HepG2 (cell line): ENCODE data around the gene GRIK5. TPM values are rescaled to one million over a fixed set of nuclear protein-coding genes. Genes with fewer than 3 reads are reported as not detected.

Experiments
- AGO2 ChIP-seq: fragments of 200-400 bp; formaldehyde crosslinking; optimal IDR thresholded peaks from 2 replicates; pipeline ENCODE3; 2017; ENCODE audit warnings: mild to moderate bottlenecking, low read depth, low read length, moderate library complexity
- BRD4 ChIP-seq: sonication (generic); formaldehyde crosslinking; IDR thresholded peaks from 2 replicates; pipeline ENCODE4 v1.4.0; 2020; ENCODE audit warnings: missing genetic modification reagents
- CBFB ChIP-seq: sonication (generic); formaldehyde crosslinking; IDR thresholded peaks from 2 replicates; pipeline ENCODE4 v1.4.0; 2020; ENCODE audit warnings: missing genetic modification reagents
- ESRRA ChIP-seq: sonication (generic); formaldehyde crosslinking; IDR thresholded peaks from 2 replicates; pipeline ENCODE4 v1.5.1; 2020; ENCODE audit warnings: mild to moderate bottlenecking, low read depth, missing genetic modification reagents
- HNRNPUL1 ChIP-seq: fragments of 200-400 bp; formaldehyde crosslinking; IDR thresholded peaks from 2 replicates; pipeline ENCODE4 v1.6.1; 2017; ENCODE audit warnings: low read depth, mild to moderate bottlenecking, low read length, moderate library complexity
- HOXA5 ChIP-seq: sonication (generic); formaldehyde crosslinking; IDR thresholded peaks from 2 replicates; pipeline ENCODE4 v1.4.0; 2020; ENCODE audit warnings: missing genetic modification reagents
- KDM6A ChIP-seq: IDR thresholded peaks from 2 replicates; pipeline ENCODE4 v1.6.1; 2016; ENCODE audit warnings: low read depth
- NFIC ChIP-seq: IDR thresholded peaks from 2 replicates; pipeline ENCODE4 v1.6.1; 2012; ENCODE audit warnings: mild to moderate bottlenecking, low read length, inconsistent platforms
- NR2F1 ChIP-seq, 2 experiments: fragments of 450-650 bp in 1 of 2; formaldehyde crosslinking in 1 of 2; IDR thresholded peaks; 2 replicates each; pipeline versions ENCODE4 v1.5.0 to v1.6.1; 2016 to 2020; ENCODE audit warnings: mild to moderate bottlenecking in 1 of 2, missing compliant biosample characterization in 1 of 2, missing genetic modification reagents in 1 of 2, moderate library complexity in 1 of 2
- POLR2G ChIP-seq: fragments of 200-400 bp; formaldehyde crosslinking; IDR thresholded peaks from 2 replicates; pipeline ENCODE4 v1.6.1; 2018; ENCODE audit warnings: mild to moderate bottlenecking, low read depth, low read length, moderate library complexity
- PRMT3 ChIP-seq: sonication (generic); formaldehyde crosslinking; IDR thresholded peaks from 2 replicates; pipeline ENCODE4 v1.8.1; 2022; ENCODE audit warnings: low read depth, mild to moderate bottlenecking, moderate library complexity, missing genetic modification reagents, borderline replicate concordance
- RBAK ChIP-seq: sonication (generic); formaldehyde crosslinking; IDR thresholded peaks from 2 replicates; pipeline ENCODE4 v1.5.1; 2020; ENCODE audit warnings: mild to moderate bottlenecking, missing genetic modification reagents
- REXO4 ChIP-seq: sonication (generic); formaldehyde crosslinking; IDR thresholded peaks from 2 replicates; pipeline ENCODE4 v1.8.0; 2022; ENCODE audit warnings: missing genetic modification reagents, mild to moderate bottlenecking, borderline replicate concordance
- RXRB ChIP-seq: IDR thresholded peaks from 2 replicates; pipeline ENCODE4 v1.6.1; 2016; ENCODE audit warnings: borderline replicate concordance, missing genetic modification reagents, missing compliant biosample characterization
- SRF ChIP-seq: IDR thresholded peaks from 2 replicates; pipeline ENCODE4 v1.6.1; 2011; ENCODE audit warnings: mild to moderate bottlenecking, low read depth, low read length, moderate library complexity
- TAF1 ChIP-seq: sonication (generic); formaldehyde crosslinking; IDR thresholded peaks from 2 replicates; pipeline ENCODE4 v1.4.0; 2020; ENCODE audit warnings: missing genetic modification reagents
- ZBTB4 ChIP-seq: sonication (generic); formaldehyde crosslinking; IDR thresholded peaks from 2 replicates; pipeline ENCODE4 v1.4.0; 2020; ENCODE audit warnings: missing genetic modification reagents, mild to moderate bottlenecking, borderline replicate concordance
- ZBTB43 ChIP-seq: sonication (generic); formaldehyde crosslinking; conservative IDR thresholded peaks from 2 replicates; pipeline ENCODE4 v1.4.0; 2020; ENCODE audit warnings: missing genetic modification reagents
- ZNF136 ChIP-seq: sonication (generic); formaldehyde crosslinking; IDR thresholded peaks from 2 replicates; pipeline ENCODE4 v1.8.1; 2022; ENCODE audit warnings: low read depth, mild to moderate bottlenecking, moderate library complexity, missing genetic modification reagents
- ZNF235 ChIP-seq: sonication (generic); formaldehyde crosslinking; IDR thresholded peaks from 2 replicates; pipeline ENCODE4 v1.8.1; 2023; ENCODE audit warnings: mild to moderate bottlenecking, missing genetic modification reagents, borderline replicate concordance
- ZNF280B ChIP-seq: sonication (generic); formaldehyde crosslinking; IDR thresholded peaks from 2 replicates; pipeline ENCODE4 v1.5.0; 2020; ENCODE audit warnings: missing genetic modification reagents, mild to moderate bottlenecking, borderline replicate concordance
- ZNF354B ChIP-seq: sonication (generic); formaldehyde crosslinking; IDR thresholded peaks from 2 replicates; pipeline ENCODE4 v1.8.0; 2022; ENCODE audit warnings: mild to moderate bottlenecking, missing genetic modification reagents
- ZNF383 ChIP-seq: sonication (generic); formaldehyde crosslinking; IDR thresholded peaks from 2 replicates; pipeline ENCODE4 v1.4.0; 2020; ENCODE audit warnings: missing genetic modification reagents, mild to moderate bottlenecking, borderline replicate concordance
- ZNF746 ChIP-seq: sonication (generic); formaldehyde crosslinking; IDR thresholded peaks from 2 replicates; pipeline ENCODE4 v1.8.0; 2022; ENCODE audit warnings: mild to moderate bottlenecking, missing genetic modification reagents
- ZSCAN22 ChIP-seq: sonication (generic); formaldehyde crosslinking; IDR thresholded peaks from 2 replicates; pipeline ENCODE4 v1.4.0; 2020; ENCODE audit warnings: mild to moderate bottlenecking, missing genetic modification reagents
- polyA plus RNA-seq, 8 experiments: library from polyadenylated mRNA; depleted of rRNA in 3 of 8; stranded (reverse) in 7 of 8; unstranded in 1 of 8; fragments of >200 nt; fragmentation: Illumina TruSeq in 4 of 8; extraction: Trizol in 4 of 8; gene quantifications; 2 replicates each; pipeline versions ENCODE4 v1.2.1 to v1.2.3, GENCODE V29; 2011 to 2016; ENCODE audit warnings: low read depth in 4 of 8, missing spikeins in 1 of 8, mixed read lengths in 1 of 8; ENCODE audit not compliant: insufficient read depth in 1 of 8
- total RNA-seq, 5 experiments: library from RNA; depleted of rRNA; stranded (reverse); fragments of >200 nt; fragmentation: Illumina TruSeq; extraction: Trizol; gene quantifications; 2 replicates each; pipeline ENCODE4 v1.2.3, GENCODE V29; 2016; ENCODE audit warnings: low read depth in 1 of 5

Gene GRIK5
- total and polyA plus RNA-seq, 2 of the 13 experiments (the other 11 are each of a cell fraction or from before 2014, with no cell fraction given) = not detected

GRCh38 chr19:41958367-41959055 is 111.5 kb downstream of the GRIK5 start (continued):
- TF ChIP-seq ZBTB43 (CRISPR knock-in tag) = no peak
- peak; percentile 53 for TF ChIP-seq AGO2
- no peak for TF ChIP-seq HNRNPUL1
- no peak for TF ChIP-seq ZNF354B (CRISPR knock-in tag)
- no peak for TF ChIP-seq ZSCAN22 (CRISPR knock-in tag)
- TF ChIP-seq CBFB (CRISPR knock-in tag) = no peak
- 0 out of 2 replicates have a peak, but pooled peaks have one; percentile 24 for TF ChIP-seq RXRB (CRISPR knock-in tag)
- no peak for TF ChIP-seq NR2F1 (CRISPR knock-in tag; IDR thresholded peaks at IDR 0.05)
- peak; percentile 62 for TF ChIP-seq POLR2G
- peak; percentile 60 for TF ChIP-seq TAF1 (CRISPR knock-in tag)
- TF ChIP-seq HOXA5 (CRISPR knock-in tag) = no peak
- no peak for TF ChIP-seq BRD4 (CRISPR knock-in tag)
- no peak for TF ChIP-seq RBAK (CRISPR knock-in tag)
- no peak for TF ChIP-seq KDM6A (CRISPR knock-in tag)
- no peak for TF ChIP-seq ESRRA (CRISPR knock-in tag)
- TF ChIP-seq REXO4 (CRISPR knock-in tag) = no peak; the same call in 1 of the 2 replicates
- TF ChIP-seq ZNF746 (CRISPR knock-in tag) = no peak
- TF ChIP-seq ZNF383 (CRISPR knock-in tag) = no peak
- no peak for TF ChIP-seq ZNF136 (CRISPR knock-in tag)
- no peak for TF ChIP-seq PRMT3
- TF ChIP-seq ZNF280B (CRISPR knock-in tag) = 0 out of 2 replicates have a peak, but pooled peaks have one; percentile 64
- TF ChIP-seq ZBTB4 (CRISPR knock-in tag) = no peak
- TF ChIP-seq ZNF235 (CRISPR knock-in tag) = no peak
- no peak for TF ChIP-seq NFIC
- no peak for TF ChIP-seq SRF
